H7 (cell line): ENCODE measurements around the gene PHOX2A. TPM values are rescaled to one million over a fixed set of nuclear protein-coding genes. Genes with fewer than 3 reads are reported as not detected.

Experiments
- DNase-seq: peaks from one replicate; pipeline ENCODE4 v3.0.0; 2012
- H3K27me3 ChIP-seq: 2 replicates; pipeline ENCODE4 v1.6.0; 2011; ENCODE audit warnings: mild to moderate bottlenecking, low read length; ENCODE audit not compliant: control insufficient read depth, insufficient read depth
- H3K36me3 ChIP-seq: replicated peaks from 2 replicates; pipeline ENCODE4 v1.5.1; 2011; ENCODE audit warnings: low read length; ENCODE audit not compliant: control insufficient read depth, insufficient read depth
- H3K4me3 ChIP-seq: 2 replicates; pipeline ENCODE4 v1.5.1; 2011; ENCODE audit warnings: low read depth, mild to moderate bottlenecking, control low read depth, low read length, moderate library complexity; ENCODE audit not compliant: insufficient read depth
- total RNA-seq: library from RNA; depleted of rRNA; stranded (reverse); fragments of >200 nt; shearing (Covaris generic); gene quantifications from 2 replicates; pipeline ENCODE4 v1.2.3, GENCODE V29; 2014

The PHOX2A gene
- total RNA-seq, 1 experiment from 2014 or later, result 2.5 TPM

GRCh38 chr11:72233773-72234513, 10.0 kb downstream of the PHOX2A start:
- H3K4me3 ChIP-seq, result no peak overlapping the region
- H3K36me3 ChIP-seq, result peaks cover 49% of the 10 kb centered on the region
- H3K27me3 ChIP-seq, result peaks cover 3% of the 10 kb centered on the region; the same call in 1 of the 2 replicates
- DNase-seq, result peak; percentile 16

GRCh38 chr11:72233056-72233772, 10.8 kb downstream of the PHOX2A start:
- peaks cover 50% of the 10 kb centered on the region for H3K36me3 ChIP-seq
- no peaks in the 10 kb centered on the region for H3K27me3 ChIP-seq
- DNase-seq, result no peak
- H3K4me3 ChIP-seq, result no peak overlapping the region

GRCh38 chr11:72232260-72233055, 11.5 kb downstream of the PHOX2A start:
- no peak overlapping the region for H3K4me3 ChIP-seq
- no peaks in the 10 kb centered on the region for H3K27me3 ChIP-seq
- DNase-seq, result peak; percentile 17
- H3K36me3 ChIP-seq, result peaks cover 54% of the 10 kb centered on the region

GRCh38 chr11:72231396-72232259, 12.3 kb downstream of the PHOX2A start:
- Histone ChIP-seq H3K27me3 (no peaks in the 10 kb centered on the region), H3K4me3 (no peak overlapping the region), H3K36me3 (peaks cover 54% of the 10 kb centered on the region)
- peak; percentile 12 for DNase-seq

GRCh38 chr11:72230764-72231365, 13.1 kb downstream of the PHOX2A start:
- no peak for DNase-seq
- H3K27me3 ChIP-seq, result no peaks in the 10 kb centered on the region
- no peak overlapping the region for H3K4me3 ChIP-seq
- H3K36me3 ChIP-seq, result peaks cover 54% of the 10 kb centered on the region

GRCh38 chr11:72229925-72230763, 13.8 kb downstream of the PHOX2A start:
- peak; percentile 25 for DNase-seq
- H3K4me3 ChIP-seq, result no peak overlapping the region
- H3K27me3 ChIP-seq, result no peaks in the 10 kb centered on the region; the same call in 1 of the 2 replicates
- H3K36me3 ChIP-seq, result peaks cover 50% of the 10 kb centered on the region

GRCh38 chr11:72229336-72229924, 14.5 kb downstream of the PHOX2A start:
- H3K4me3 ChIP-seq, result no peak overlapping the region
- peak; percentile 17 for DNase-seq
- no peaks in the 10 kb centered on the region; the same call in 1 of the 2 replicates for H3K27me3 ChIP-seq
- peaks cover 47% of the 10 kb centered on the region for H3K36me3 ChIP-seq

- no peaks in the 10 kb centered on the region; the same call in 1 of the 2 replicates for H3K27me3 ChIP-seq
- H3K36me3 ChIP-seq, result peaks cover 42% of the 10 kb centered on the region
- DNase-seq, result peak; percentile 17
- H3K4me3 ChIP-seq, result no peak overlapping the region
Observed at GRCh38 chr11:72228844-72229231, 15.1 kb downstream of the PHOX2A start.

GRCh38 chr11:72228229-72228843, 15.6 kb downstream of the PHOX2A start:
- peak; percentile 64 for DNase-seq
- H3K27me3 ChIP-seq, result no peaks in the 10 kb centered on the region; the same call in 1 of the 2 replicates
- H3K4me3 ChIP-seq, result no peak overlapping the region
- H3K36me3 ChIP-seq, result peaks cover 38% of the 10 kb centered on the region

GRCh38 chr11:72227316-72228228, 16.4 kb downstream of the PHOX2A start:
- no peak overlapping the region for H3K4me3 ChIP-seq
- H3K27me3 ChIP-seq, result no peaks in the 10 kb centered on the region; the same call in 1 of the 2 replicates
- peaks cover 31% of the 10 kb centered on the region for H3K36me3 ChIP-seq
- DNase-seq, result peak; percentile 18

GRCh38 chr11:72226701-72227100, 17.3 kb downstream of the PHOX2A start:
- H3K27me3 ChIP-seq, result no peaks in the 10 kb centered on the region; the same call in 1 of the 2 replicates
- DNase-seq, result no peak
- no peak overlapping the region for H3K4me3 ChIP-seq
- H3K36me3 ChIP-seq, result peaks cover 27% of the 10 kb centered on the region
